SK-N-MC (cell line): ENCODE measurements around the gene OSGEP.

Source experiments
- EZH2 ChIP-seq: fragments of 200-600 bp; sonication (generic); IDR thresholded peaks from one replicate; pipeline ENCODE4 v1.6.1; 2017; ENCODE audit warnings: antibody characterized with exemption
- FOXP2 ChIP-seq: optimal IDR thresholded peaks from 2 replicates; pipeline ENCODE3; 2011; ENCODE audit warnings: mild to moderate bottlenecking, moderate library complexity; ENCODE audit not compliant: insufficient read depth; ENCODE audit errors: extremely low read length, control extremely low read depth
- POLR2AphosphoS5 ChIP-seq: IDR thresholded peaks from 2 replicates; pipeline ENCODE4 v1.6.1; 2012; ENCODE audit warnings: mild to moderate bottlenecking, low read depth, low read length, borderline replicate concordance

- TF ChIP-seq POLR2AphosphoS5, result no peak
- no peak for TF ChIP-seq EZH2
- TF ChIP-seq FOXP2, result no peak
Measured at GRCh38 chr14:20417250-20418186, 37.1 kb downstream of the OSGEP start.
